Inferior parietal cortex (tissue), 1 donor: ENCODE data around the gene PHPT1.
"Not testable (repeated sequence)": the region's sequence is repeated elsewhere in the genome, so short reads cannot be mapped to it uniquely, and the experiment has no call there.

ENCODE experiments used
- DNase-seq: peaks from one replicate; pipeline ENCODE4 v3.0.0-alpha.2; 2016; ENCODE audit errors: extremely low spot score

Gene PHPT1

GRCh38 chr9:136858844-136859757, 9.9 kb downstream of the PHPT1 start:
- DNase-seq: no peak

DNA sequence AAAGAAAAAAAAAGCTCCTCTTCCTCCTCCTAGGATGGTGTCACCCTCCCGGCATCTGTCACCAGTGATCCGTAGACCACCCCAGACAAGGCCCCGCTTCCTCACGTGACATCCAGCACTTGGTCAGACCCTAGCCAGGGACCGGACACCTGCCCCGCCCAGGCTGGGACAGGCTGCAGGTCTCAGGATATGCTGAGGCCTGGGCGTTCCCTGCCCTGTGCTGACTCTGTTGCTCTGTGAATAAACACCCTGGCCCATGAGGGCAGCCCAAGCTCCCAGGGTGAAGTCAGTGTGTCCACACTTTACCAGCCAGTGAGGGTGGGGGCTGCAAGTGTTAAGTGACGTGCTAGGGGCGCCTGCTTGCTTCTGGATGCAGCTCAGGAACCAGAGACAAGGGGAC, 11.3 kb downstream of the PHPT1 start:
- no peak for DNase-seq

- DNase-seq: no peak
These were observed 12.0 kb downstream of the PHPT1 start for GRCh38 chr9:136860933-136861873.

- DNase-seq: no peak
These were observed 12.8 kb downstream of the PHPT1 start for GRCh38 chr9:136861874-136862457.

GRCh38 chr9:136862849-136863622, 13.8 kb downstream of the PHPT1 start:
- DNase-seq: no peak

GRCh38 chr9:136863623-136864273, 14.5 kb downstream of the PHPT1 start:
- DNase-seq: no peak

DNA sequence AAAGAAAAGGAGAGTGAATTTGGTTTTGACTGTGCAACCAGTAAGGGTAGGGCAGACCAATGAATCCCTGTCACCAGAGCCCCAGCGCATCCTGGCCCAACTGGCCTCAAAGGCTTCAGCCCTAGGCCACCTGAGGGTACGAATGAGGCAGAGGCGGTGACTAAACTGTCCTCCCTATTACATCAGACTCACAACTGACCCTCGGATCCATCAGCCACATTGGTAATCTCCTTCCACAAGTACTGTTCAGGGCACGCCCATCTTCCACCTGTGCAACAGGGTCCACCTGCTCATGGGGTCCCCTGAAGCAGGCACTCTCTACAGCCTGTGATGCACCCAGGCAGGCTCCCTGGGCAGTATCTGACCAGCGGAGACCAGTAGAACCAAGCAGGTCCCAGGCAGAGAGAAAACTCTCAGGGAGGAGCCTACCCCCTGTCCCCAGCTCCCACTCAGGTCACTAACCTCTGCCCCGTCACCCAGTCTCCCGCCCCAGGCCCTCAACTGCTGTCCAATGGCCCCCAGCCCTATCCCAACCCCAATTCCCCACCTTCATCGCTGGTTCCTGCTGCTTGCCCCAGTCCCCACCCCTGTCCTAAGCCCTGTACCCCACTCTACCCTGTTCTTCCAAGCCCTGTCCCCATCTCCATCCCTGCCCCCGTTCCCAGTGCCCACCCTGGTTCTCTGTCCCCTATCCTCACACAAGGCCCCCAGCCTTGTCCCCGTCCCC, 16.0 kb downstream of the PHPT1 start:
- no peak for DNase-seq

DNA sequence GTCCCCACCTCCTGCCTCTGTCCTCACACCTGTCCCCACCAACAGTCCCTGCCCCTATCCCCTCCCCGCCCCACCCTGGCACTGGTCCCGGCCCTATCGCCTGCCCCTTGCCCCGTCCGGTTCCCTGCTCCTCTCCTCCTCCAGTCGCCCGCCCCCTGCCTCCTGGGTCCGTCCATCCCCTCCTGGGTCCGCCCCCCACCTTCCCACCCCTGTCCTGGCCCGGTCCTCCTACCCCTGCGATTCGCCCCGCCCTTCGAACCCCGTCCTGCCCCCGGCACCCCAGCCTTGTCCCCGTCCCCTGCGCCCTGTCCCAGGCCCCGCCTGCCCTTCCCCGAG, 16.5 kb downstream of the PHPT1 start:
- DNase-seq: no peak

DNA sequence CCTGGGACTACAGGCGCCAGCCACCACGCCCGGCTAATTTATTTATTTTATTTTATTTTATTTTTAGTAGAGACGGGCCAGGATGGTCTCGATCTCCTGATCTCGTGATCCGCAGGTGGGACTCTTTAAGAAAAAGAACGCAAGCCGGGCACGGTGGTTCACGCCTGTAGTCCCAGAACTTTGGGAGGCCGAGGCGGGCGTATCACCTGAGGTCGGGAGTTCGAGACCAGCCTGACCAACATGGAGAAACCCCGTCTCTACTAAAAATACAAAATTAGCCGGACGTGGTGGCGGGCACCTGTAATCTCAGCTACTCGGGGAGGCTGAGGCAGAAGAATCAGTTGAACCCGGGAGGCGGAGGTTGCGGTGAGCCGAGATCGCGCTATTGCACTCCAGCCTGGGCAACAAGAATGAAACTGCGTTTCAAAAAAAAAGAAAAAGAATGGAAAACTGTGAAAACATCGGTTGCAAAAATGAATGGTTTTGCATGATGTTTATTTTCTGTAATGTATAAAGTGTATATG, 17.8 kb downstream of the PHPT1 start:
- not testable (repeated sequence) for DNase-seq

GRCh38 chr9:136867480-136867879, 18.3 kb downstream of the PHPT1 start:
- no peak for DNase-seq

DNA sequence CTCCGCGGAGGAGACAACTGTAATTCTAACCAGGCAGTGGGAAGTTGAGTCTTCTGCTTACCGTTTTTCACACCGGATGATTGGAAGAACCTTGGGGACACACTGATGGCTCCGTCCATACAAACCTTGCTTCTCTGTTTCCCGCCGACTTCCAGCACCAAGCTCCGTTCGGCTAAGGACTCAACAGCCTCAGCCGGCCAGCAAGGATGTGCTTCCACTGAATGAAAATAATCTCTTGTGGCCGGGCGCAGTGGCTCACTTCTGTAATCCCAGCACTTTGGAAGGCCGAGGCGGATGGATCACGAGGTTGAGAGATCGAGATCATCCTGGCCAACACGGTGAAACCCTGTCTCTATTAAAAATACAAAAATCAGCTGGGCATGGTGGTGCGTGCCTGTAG, 18.7 kb downstream of the PHPT1 start:
- DNase-seq: no peak

- DNase-seq: no peak
These were observed 19.4 kb downstream of the PHPT1 start for GRCh38 chr9:136868644-136869043.

- DNase-seq: not testable (repeated sequence)
These were observed 20.4 kb downstream of the PHPT1 start for GRCh38 chr9:136869611-136870010.

DNA sequence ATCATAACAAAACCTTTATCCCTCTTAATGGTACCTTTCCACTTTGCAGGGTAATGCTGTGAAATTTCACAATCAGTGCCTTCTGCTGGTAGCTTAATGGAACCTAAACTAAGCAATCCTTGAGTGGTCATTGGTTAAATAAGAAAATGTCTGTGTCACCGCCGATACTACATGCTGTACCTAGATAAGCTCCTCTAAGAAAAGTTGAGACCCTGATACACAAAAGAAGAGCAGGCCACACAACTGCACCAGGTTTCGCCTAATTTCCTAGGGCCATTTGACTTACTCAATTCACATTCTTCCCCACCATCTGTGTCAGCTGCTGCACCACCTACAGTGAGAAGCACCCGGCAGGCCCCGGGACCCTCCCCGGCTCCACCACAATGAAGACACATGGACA, 25.9 kb downstream of the PHPT1 start:
- no peak for DNase-seq

DNA sequence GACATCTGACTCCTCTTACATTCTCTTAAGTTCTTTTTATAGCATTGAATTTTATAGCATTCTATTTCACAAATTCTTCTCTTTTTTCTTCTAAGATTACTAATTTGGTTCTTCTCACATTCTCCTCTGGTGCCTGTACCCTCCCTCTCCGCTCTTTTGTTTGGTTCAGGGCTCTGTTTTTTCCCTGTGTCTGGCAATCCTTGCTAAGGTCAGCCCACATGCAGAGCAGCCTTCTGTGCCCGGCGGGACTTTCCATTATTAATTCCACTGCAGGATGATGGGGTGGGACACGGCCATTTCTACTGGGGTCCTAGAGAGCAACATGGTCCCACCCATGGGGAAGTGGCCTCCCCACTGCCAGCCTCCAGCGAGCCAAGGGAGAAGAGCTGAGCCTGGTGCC, 27.3 kb downstream of the PHPT1 start:
- no peak for DNase-seq

DNA sequence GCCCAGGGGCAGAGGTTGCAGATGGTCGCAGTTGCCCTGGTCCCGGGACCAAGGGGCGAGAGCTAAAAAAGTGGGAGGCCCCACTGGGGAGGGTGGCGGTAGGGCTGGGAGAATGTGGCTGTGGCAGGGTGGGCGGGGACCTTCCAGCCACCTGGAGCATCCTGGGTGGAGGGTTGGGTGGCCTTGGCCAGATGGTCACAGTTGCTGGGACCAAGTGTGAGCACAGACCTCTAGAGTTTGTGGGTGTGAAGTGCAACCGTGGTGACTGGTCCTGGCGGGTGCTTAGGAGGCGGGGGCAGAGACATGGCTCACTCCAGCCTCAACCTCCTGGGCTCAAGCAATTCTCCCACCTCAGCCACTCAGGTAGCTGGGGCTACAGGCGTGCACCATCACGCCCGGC, 31.4 kb downstream of the PHPT1 start:
- DNase-seq: no peak

DNA sequence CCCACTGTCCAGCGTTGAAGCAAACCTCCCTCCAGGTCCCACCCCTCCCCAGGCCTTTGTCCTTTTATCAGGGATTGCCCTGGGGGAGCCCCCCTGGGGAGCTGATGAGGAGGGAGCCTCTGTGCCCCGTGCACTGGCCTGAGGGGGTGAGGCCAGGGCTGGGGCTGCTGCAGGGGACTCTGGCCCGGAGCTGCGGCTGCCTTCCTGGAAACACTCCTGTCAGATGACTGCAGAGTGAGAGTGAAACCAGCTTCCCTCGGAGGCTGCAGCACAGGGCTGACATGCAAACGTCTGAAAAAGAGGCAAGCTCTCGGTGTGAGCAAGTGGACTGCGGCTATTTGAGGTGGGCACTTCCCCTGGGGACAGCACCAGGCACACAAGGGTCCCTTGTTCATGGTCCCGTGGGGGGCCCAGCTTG, 32.5 kb downstream of the PHPT1 start:
- DNase-seq: no peak

DNA sequence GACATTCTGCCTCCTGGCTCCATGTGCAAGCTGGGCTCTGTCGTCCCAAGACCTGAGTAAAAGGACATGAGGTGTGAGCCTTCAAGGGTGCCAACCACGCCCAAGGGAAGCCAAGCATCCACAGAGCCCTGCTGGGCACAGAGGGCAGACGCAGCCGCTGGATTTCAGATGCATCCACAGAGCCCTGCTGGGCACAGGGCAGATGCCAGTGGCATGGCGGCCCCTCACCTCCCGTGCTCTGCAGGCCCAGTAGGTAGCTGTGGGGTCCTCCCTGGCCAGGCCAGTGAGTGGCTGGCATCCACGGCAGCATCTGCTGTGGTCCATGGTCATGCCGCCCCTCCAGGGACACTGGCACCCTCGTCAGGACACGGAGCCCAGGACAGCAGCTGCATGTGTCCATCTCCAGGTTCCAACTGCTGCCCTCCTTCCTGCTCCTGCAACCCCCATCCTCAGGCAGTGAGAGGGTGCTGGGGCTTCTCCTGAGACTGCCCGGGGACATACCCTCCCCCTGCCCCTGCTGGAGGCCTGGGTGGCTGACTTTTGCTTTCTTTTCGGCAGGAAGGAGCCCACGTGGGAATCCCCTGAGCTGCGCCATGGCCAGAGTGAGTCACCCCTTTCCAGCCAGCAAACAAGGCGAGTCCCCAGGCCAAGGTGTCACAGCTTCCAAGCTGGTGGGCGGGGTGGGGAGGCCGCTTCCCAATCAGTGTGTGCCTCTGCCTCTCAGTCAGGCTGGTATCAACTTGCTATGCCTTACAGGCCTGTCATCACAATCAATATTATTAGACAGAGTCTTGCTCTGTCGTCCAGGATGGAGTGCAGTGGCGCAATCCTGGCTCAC, 33.1 kb downstream of the PHPT1 start:
- DNase-seq: no peak

DNA sequence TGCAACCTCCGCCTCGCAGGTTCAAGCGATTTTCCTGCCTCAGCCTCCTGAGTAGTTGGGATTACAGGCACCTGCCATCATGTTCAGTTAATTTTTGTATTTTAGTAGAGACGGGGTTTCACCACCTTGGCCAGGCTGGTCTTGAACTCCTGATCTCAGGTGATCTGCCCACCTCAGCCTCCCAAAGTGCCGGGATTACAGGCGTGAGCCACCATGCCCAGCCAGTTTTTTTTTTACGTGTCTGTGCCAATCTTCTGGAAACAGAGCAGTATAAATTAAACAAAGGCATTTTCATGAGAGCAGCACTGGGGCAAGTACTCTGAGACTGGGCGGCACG, 33.7 kb downstream of the PHPT1 start:
- DNase-seq: not testable (repeated sequence)
